HG03060 (cell line): Measurements from ENCODE around the gene TPTE.
"Not testable (repeated sequence)": the region's sequence is repeated elsewhere in the genome, so short reads cannot be mapped to it uniquely, and the experiment has no call there.

ENCODE experiments used
- ATAC-seq: cut with Tn5 transposase; IDR thresholded peaks from one replicate; pipeline ENCODE4 v1.9.1; 2021; ENCODE audit warnings: low read depth, moderate number of reproducible peaks; ENCODE audit not compliant: unreplicated experiment

TPTE gene

DNA sequence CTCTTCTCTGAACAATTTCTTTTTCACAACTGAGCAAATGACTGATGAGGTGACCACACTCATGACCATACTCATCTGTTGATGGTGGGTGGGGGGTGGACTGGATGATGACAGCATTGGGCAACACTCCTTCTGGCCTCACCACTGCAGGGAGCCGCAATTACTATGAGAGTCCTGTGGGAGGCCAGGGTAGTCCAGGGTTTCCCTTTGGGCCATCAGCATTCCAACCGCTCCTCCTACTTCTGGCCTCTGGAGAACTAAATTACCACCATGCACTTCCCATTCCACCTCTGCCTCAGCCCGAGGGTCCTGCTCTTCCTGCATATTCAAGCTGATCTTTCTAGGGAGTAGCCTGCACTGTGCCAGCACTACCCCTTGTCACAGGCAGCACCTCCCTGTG, 94.7 kb downstream of the TPTE start:
- ATAC-seq, result not testable (repeated sequence)

DNA sequence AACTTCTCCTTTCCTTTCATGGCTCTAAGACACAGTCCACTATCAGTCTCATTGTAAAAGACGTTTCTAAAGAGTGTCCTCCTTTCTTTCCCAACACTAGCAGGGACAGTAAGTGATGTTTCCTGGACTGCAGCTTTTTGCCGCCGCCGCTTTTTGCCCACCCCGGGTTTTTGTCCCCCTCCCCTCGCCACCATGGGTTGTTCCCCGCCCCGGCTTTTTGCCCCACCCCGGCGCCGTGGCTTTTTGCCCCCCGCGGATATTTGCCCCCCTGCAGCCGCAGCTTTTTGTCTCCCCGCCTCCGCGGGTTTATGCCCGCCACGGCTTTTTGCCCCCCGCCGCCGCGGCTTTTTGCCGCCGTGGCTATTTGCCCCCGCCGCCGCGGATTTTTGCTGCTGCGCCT, 95.2 kb downstream of the TPTE start:
- ATAC-seq, result no peak

DNA sequence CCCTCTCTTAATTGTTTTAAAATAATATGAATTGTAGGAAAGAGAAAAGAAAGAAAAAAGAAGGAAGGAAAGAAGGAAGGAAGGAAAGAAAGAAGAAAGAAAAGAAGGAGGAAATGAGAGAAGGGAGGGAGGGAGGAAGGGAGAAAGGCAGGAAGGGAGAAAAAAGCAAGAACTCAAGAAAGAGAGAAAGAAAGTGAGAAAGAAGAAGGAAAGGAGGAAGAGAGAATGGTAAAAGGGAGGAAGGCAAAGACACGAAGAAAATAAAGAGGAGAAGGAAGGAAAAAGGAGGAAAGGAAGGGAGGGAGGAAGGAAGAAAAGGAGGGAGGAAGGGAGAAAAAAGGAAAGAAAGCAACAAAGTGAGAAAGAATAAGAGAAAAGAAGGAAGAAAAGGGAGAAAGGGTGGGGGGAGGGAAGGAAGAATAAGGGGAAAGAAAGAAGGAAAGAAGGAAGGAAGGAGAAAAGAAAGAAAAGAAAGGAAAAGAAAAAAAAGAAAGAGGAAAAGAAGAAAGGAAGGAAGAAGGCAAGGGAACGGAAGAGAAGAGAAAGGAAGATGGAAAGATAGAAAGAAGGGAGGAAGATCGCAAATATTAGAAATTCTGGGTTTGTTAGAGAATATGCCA, 95.9 kb downstream of the TPTE start:
- ATAC-seq, result not testable (repeated sequence)

DNA sequence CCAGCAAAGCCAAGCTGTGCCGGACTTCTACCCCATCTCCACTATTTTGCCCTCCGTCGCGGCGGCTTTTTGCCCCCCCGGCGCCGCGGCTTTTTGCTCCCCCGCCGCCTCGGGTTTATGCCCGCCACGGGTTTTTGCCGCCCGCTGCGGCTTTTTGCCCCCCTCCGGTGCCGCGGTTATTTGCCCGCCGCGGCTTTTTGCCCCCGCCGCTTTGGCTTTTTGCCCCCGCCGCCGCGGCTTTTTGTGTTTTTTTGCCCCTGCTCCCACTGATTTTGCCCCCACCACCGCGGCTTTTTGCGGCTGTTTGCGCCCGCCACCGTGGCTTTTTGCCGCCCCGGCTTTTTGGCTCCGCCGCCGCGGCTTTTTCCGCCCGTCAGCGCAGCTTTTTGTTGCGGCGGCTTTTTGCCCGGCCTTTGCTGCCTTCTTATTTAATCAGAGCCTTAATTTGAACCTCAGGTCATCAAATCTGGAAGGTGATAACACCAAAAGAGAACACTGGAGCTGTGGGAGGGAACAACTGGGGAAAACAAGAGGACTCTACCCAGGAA, 106.0 kb downstream of the TPTE start:
- no peak for ATAC-seq

DNA sequence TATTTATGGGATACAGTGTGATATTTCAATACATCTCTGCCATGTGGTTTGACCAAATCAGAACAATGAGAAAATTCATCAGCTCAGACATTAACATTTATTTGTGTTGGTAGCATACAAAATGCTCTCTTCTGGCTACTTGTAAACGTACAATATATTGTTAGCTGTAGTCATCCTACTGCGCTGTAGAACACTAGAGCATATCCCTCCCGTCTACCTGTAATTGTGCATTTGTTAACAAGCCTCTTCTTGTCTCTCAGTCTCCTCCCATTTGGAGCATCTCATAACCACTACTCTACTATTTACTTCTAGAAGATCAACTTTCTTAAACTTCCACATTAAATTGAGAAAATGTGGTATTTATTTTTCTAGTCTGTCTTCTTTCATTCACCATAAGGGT, 107.9 kb downstream of the TPTE start:
- not testable (repeated sequence) for ATAC-seq

DNA sequence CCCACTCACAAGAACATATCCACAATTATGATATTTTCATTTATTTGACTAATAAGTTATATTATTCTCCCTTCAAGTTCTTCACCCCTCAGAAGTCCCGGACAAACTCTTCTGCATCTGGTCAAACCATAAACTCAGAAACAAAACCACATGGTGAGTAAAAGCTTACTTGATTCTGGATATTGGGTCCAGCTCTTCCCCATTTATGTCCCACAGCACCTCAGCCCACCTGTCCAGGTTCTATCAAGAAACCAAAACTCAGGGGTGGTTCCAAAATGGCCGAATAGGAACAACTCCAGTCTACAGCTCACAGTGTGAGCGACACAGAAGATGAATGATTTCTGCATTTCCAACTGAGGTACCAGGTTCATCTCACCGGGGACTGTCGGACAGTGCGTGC, 109.4 kb downstream of the TPTE start:
- not testable (repeated sequence) for ATAC-seq

DNA sequence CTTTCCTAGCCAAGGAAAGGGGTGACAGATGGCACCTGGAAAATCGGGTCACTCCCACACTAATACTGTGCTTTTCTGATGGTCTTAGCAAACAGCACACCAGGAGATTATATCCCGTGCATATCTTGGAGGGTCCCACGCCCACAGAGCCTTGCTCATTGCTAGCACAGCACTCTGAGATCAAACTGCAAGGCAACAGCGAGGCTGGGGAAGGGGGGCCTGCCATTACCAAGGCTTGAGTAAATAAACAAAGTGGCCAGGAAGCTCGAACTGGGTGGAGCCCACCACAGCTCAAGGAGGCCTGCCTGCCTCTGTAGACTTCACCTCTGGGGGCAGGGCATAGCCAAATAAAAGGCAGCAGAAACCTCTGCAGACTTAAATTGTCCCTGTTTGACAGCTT, 109.9 kb downstream of the TPTE start:
- not testable (repeated sequence) for ATAC-seq

DNA sequence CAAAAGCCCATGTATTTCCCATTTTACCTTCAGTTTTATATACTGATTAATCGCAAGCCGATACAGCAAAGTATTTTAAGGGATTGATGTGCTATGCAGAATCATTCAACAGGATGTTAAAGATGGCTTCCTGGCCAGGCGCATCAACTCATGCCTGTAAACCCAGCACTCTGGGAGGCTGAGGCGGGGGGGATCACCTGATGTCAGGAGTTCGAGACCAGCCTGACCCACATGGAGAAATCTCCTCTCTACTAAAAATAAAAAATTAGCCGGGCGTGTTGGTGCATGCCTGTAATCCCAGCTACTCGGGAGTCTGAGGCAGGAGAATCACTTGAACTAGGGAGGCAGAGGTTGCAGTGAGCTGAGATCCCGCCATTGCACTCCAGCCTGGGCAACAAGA, 116.8 kb downstream of the TPTE start:
- ATAC-seq, result not testable (repeated sequence)

DNA sequence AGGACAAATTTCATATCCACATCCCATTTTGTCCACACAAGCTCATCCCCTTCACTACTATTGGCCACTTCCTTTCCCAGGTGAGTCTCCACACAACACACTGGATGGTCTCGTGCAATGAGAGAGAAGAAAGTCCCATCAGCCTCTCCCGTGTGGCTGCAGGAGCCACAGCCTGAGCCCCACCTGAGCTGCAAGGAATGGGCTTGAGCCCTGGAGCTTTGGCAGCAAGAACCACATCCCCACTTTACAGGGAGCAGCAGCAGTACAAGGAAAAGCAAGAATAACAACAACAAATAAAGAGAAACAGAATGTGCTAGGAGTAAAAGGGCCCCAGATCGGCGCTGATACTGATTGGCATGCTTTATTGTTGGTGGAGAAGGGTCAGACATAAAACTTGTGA, 117.7 kb downstream of the TPTE start:
- no peak for ATAC-seq

DNA sequence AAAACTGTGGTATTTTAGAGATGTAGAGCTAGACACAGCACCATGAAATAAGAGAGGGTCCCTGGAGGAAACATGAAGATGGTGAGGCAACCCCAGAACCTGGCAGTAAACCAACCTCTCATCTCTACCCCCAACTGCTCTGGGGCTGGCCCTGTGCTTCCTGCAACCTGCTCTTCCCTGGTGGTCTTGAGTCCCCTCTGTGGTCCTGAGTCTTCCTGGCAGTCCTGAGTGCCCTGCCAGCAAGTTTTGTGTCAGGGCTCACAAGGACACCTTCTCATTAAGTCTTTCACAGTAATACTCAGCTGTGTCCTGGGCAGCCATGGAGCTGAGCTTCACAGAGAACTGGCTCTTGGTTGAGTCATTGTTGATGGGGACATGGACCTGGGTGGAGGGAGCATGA, 118.4 kb downstream of the TPTE start:
- ATAC-seq, result not testable (repeated sequence)

DNA sequence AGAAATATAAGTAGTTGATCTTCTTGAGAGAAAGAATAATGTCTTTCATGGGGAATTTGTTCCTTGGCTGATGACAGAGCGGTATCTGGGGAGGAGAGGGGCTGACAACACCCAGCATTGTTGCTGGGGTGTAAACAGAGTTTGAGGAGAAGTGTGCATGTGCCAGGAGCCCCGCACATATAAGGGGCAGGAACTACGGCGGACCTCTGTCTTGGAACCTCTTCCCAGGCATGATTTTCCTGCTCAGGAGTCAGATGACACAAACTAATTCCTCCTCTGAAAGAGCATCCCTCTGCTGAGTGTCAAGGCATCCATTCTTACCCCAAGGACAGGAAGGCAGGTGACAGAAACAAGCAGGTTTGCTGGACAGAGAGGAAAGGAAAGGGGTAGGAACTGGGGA, 119.1 kb downstream of the TPTE start:
- no peak for ATAC-seq

DNA sequence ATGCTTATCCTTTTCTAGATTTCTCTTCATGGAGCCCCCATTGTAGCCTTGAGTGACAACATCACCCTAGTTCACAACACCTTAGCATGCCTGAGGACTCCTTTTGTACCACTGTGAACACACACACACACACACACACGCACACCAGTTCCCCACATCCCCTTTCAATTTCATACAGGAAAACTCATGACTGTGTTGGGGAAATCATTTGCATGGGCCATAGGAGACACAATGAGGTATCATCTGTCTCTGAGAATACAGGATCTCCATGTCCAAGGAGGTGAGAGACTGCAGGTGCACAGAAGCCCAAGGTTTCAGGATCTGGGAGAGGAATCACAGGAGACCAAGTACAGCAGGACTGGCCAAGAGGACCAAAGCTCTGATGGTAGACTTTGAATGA, 119.7 kb downstream of the TPTE start:
- ATAC-seq, result no peak

DNA sequence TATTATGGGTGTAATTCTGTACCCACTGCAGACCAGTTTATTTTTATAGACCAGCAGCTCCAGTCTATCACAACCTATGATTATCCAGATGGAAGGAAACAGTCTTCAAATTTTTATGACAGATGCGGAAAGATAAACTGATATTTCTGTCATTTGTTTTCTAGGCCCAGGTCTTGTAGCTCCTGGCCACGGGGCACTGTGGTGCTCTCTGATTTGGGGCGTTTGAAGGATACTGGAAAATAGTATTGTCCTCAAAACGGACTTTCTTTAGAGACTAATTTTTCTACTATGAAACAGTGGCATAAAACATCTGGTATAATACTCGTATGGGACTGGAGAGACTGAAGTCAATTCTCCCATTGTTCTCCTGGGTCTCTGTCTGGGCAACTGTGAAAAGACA, 124.3 kb downstream of the TPTE start:
- ATAC-seq, result not testable (repeated sequence)

DNA sequence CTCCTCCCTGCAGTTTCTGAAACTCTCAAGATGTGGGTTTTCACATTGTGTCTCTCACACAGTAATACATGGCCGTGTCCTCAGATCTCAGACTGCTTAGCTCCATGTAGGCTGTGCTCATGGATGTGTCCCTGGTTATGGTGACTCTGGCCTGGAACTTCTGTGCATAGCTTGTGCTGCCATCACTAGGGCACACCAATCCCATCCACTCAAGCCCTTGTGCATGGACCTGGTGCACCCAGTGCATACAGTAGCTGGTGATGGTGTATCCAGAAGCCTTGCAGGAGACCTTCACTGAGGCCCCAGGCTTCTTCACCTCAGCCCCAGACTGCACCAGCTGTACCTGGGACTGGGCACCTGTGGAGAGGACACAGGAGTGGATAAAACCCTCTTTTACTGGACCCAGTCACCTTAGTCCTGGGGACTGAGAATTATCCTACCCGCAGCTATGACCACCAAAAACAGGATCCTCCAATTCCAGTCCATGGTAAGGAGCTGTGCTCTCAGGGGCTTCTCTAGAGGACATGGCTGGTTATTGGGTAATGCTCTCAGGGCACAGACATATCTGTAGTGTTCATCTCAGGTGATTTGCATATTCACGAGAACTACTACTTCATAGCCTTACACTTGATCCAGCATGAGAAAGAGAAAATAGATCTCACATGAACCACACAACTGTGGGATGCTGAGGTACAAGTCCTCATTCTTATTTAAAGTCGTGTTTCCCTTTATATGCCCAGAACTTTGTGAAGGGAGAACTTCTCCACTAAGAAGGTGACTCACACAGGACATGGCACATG, 128.2 kb downstream of the TPTE start:
- not testable (repeated sequence) for ATAC-seq

DNA sequence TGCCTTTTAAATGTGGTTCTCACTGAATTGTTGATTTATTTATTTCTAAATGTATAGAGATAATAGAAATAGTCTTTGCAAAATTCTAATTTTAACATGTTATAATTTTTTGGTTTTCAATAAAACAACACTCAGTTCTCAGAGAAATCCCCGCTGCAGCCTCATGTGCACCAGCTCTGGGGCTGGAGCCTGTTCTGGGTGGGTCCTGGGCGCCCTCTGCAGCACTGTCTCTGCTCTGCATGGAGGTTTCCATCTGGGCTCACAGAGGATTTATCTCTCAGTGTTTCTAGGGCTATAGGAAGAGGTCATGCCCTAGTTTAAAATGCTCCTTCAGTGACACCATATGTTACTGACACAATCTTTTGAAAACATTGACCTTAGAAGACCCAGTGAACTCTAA, 128.9 kb downstream of the TPTE start:
- not testable (repeated sequence) for ATAC-seq
